Kidney (tissue), 14 donors: ENCODE data around the gene RPL10. TPM values are rescaled to one million over a fixed set of nuclear protein-coding genes. Genes with fewer than 3 reads are reported as not detected.

Experiments
- DNase-seq, 5 donors: peaks; one replicate each; pipeline ENCODE4 v3.0.0-alpha.2; 2013 to 2020
- FAIRE-seq: peaks from 2 replicates; lab custom pipeline; 2012; peaks lifted over from hg19 to GRCh38; lab: Jason Lieb, UNC
- H3K27ac ChIP-seq, 2 donors: one replicate each; pipeline ENCODE4 v1.7.0; 2013; ENCODE audit warnings: low read depth in 2 of 2, low read length in 2 of 2, inconsistent platforms in 1 of 2
- H3K27me3 ChIP-seq: one replicate; pipeline ENCODE4 v1.7.1; 2013; ENCODE audit warnings: low read length, inconsistent platforms; ENCODE audit not compliant: control insufficient read depth, insufficient read depth
- H3K36me3 ChIP-seq, 3 donors: one replicate each; pipeline versions ENCODE4 v1.7.0 to v1.7.1; 2013; ENCODE audit warnings: low read length in 3 of 3, control low read depth in 1 of 3, inconsistent platforms in 1 of 3; ENCODE audit not compliant: insufficient read depth in 3 of 3, control insufficient read depth in 2 of 3
- H3K4me1 ChIP-seq, 3 donors: one replicate each; pipeline versions ENCODE4 v1.7.0 to v1.7.1; 2013; ENCODE audit warnings: low read length in 3 of 3, inconsistent platforms in 1 of 3, low read depth in 1 of 3; ENCODE audit not compliant: control insufficient read depth in 2 of 3, insufficient read depth in 2 of 3
- H3K4me3 ChIP-seq, 3 donors: one replicate each; pipeline versions ENCODE4 v1.7.0 to v1.8.1; 2013; ENCODE audit warnings: low read length in 3 of 3, control low read depth in 1 of 3, inconsistent platforms in 1 of 3
- H3K9ac ChIP-seq, 3 donors: one replicate each; pipeline versions ENCODE4 v1.7.0 to v1.7.1; 2013; ENCODE audit warnings: low read length in 3 of 3, control low read depth in 1 of 3, inconsistent platforms in 1 of 3
- H3K9me3 ChIP-seq, 3 donors: one replicate each; pipeline versions ENCODE4 v1.7.0 to v1.7.1; 2013; ENCODE audit warnings: low read length in 3 of 3, control low read depth in 1 of 3, inconsistent platforms in 1 of 3; ENCODE audit not compliant: control insufficient read depth in 2 of 3, insufficient read depth in 1 of 3
- intact Hi-C: fragments of 100-400 bp; cut with DNase I; formaldehyde crosslinking; loops from one replicate; pipeline ENCODE4 v1.11.1; 2022
- polyA plus RNA-seq: library from polyadenylated mRNA; stranded (reverse); fragments of 350-450 nt; fragmentation: Illumina TruSeq; extraction: RNeasy Lipid Tissue Mini Kit (QIAGEN cat#74804); gene quantifications from one replicate; pipeline ENCODE4 v1.2.3, GENCODE V29; 2014; ENCODE audit warnings: low read depth, low replicate concordance; ENCODE audit not compliant: insufficient read depth
- total RNA-seq: library from RNA; stranded (reverse); fragmentation: NEBNext Ultra II Directional; extraction: Animal tissue kit (Norgen Biotek cat#: 25700); gene quantifications from one replicate; pipeline ENCODE4 v1.2.1, GENCODE V29; 2021
- TF ChIP-seq, protein P1 (sequence below): IDR thresholded peaks from 3 replicates; pipeline ENCODE4 v1.5.1; 2012; ENCODE audit warnings: mild to moderate bottlenecking, moderate library complexity, borderline replicate concordance; ENCODE audit not compliant: insufficient read depth; ENCODE audit errors: extremely low read depth
- donor health status: control.
- donor health status: control.
- donor health status: control.
- donor health status: control.
- donor health status: control.
- donor health status: DM: yes; HTN: yes; CAD: no.
- donor health status: Normal renal cell carcinoma (clear cell type).

RPL10 gene
- total and polyA plus RNA-seq, 2 donors from 2014 or later: 2,684 to 2,858 TPM

DNA sequence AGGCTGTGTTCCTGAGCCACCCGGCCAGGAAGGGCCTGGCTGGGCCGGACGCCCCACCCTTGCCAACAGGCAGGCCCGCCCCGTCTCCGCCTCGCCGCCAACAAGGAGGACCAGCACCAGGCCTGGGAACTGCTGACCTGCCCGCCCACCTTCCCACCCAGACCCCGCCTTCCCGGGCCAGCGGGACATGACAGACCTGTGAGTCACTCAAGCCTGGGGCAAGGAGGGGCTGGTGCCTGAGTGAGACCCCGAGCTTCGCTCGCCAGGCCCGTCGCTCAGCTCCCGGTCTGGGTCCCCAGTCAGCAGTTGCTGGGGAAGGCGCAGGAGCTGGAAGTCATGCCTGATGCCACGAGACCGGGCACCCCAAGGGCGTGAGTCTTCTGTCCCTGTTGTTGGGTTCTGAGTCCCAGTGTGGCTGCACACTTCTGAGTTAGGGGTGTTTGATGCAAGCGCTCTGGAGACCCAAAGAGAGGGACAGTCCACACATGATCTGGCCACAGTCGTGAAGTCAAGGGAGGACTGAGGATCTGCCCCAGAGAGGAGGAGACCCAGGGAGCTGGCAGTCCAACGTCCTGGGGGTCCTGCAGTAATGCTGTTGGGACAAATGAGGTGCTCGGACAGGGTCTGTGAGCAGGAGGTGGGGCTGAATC is 11.2 kb downstream of the RPL10 start, which contains the start of gene DNASE1L1:
DNASE1L1 (minus strand) TSS at position 33 of the 650 bp plus-strand sequence. CDS start 3,686 bp downstream, outside the sequence.
- intact Hi-C loops: no loop called here
- Histone ChIP-seq H3K4me1 (peaks cover 0 to 6% (median 0%) of the 10 kb centered on the region in 3 donors), H3K27ac (peak within 1 kb of the TSS; percentile 63 to 75), H3K27me3 (no peaks in the 10 kb centered on the region), H3K4me3 (peak within 1 kb of the TSS in 2 of 3 donors; percentile 29 to 35), H3K9ac (peak within 1 kb of the TSS in 1 of 3 donors; percentile 55), H3K36me3 (no peaks in the 10 kb centered on the region), H3K9me3 (no peaks in the 10 kb centered on the region)
- DNase-seq (peak; percentile 56 to 95 (median 77)), FAIRE-seq (no peak)
- TF ChIP-seq, protein P1, sequence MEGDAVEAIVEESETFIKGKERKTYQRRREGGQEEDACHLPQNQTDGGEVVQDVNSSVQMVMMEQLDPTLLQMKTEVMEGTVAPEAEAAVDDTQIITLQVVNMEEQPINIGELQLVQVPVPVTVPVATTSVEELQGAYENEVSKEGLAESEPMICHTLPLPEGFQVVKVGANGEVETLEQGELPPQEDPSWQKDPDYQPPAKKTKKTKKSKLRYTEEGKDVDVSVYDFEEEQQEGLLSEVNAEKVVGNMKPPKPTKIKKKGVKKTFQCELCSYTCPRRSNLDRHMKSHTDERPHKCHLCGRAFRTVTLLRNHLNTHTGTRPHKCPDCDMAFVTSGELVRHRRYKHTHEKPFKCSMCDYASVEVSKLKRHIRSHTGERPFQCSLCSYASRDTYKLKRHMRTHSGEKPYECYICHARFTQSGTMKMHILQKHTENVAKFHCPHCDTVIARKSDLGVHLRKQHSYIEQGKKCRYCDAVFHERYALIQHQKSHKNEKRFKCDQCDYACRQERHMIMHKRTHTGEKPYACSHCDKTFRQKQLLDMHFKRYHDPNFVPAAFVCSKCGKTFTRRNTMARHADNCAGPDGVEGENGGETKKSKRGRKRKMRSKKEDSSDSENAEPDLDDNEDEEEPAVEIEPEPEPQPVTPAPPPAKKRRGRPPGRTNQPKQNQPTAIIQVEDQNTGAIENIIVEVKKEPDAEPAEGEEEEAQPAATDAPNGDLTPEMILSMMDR: no peak

DNA sequence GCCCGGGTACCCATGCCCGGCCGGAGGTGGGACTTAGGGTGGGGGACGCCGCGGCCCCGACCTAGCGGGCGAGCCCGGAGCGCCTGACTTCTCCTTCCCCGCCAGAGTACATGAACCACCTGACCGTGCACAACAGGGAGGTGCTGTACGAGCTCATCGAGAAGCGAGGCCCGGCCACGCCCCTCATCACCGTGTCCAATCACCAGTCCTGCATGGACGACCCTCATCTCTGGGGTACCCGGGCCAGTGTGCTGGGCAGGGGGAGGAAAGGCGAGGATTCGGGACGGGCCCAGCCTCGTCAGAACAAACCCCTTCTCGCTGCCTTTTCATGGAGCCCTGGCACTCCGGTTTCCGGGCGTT is 13.8 kb downstream of the RPL10 start:
- TF ChIP-seq, protein P1: no peak
- H3K27me3 ChIP-seq: no peaks in the 10 kb centered on the region
- H3K27ac ChIP-seq: peak overlapping the region; percentile 83 to 90
- H3K9ac ChIP-seq: peak overlapping the region in 2 of 3 donors; percentile 46 to 48
- H3K4me1 ChIP-seq: peaks cover 0 to 6% (median 0%) of the 10 kb centered on the region in 3 donors
- H3K4me3 ChIP-seq: peak overlapping the region in 2 of 3 donors; percentile 45 to 63
- no peaks in the 10 kb centered on the region for H3K9me3 ChIP-seq
- intact Hi-C loops: no loop called here
- DNase-seq (peak; percentile 63 to 85 (median 77)), FAIRE-seq (no peak)
- H3K36me3 ChIP-seq: no peaks in the 10 kb centered on the region

DNA sequence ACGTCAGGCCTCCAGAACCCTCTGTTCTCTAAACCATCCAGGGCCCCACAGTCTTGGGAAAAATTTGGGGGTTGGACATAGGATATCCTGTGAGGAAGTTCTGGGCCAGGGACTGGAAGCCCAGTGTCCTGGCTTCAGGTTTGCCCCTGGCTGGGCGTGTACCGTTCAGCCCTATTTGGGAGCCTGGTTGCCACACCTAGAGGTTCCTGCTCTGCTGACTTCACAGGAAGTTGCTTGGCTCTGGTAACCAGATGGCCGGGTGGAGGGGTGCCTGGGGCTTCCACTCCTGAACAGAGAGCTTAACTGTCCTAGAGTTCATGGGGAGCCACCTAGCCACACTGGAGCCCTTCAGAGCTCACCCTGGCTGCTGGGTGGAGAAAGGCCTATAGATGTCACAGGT is 14.3 kb downstream of the RPL10 start:
- FAIRE-seq (no peak), DNase-seq (no peak)
- H3K27me3 ChIP-seq: no peaks in the 10 kb centered on the region
- intact Hi-C loops: no loop called here
- peak overlapping the region in 2 of 3 donors; percentile 45 to 63 for H3K4me3 ChIP-seq
- H3K4me1 ChIP-seq: peaks cover 0 to 6% (median 0%) of the 10 kb centered on the region in 3 donors
- peak overlapping the region in 2 of 3 donors; percentile 46 to 48 for H3K9ac ChIP-seq
- TF ChIP-seq, protein P1: no peak
- no peaks in the 10 kb centered on the region for H3K36me3 ChIP-seq
- H3K9me3 ChIP-seq: no peaks in the 10 kb centered on the region
- peak overlapping the region; percentile 83 to 90 for H3K27ac ChIP-seq
